ENCODE measurements around the gene FOXG1. TPM values are rescaled to one million over a fixed set of nuclear protein-coding genes. Genes with fewer than 3 reads are reported as not detected.

FOXG1 gene
- total and polyA plus RNA-seq, 9 of the 15 experiments (the other 6 are each of a cell fraction or from before 2014, with no cell fraction given) = 0.56 to 3.7 (median 0.85) TPM

GRCh38 chr14:28766469-28766955, at the start of gene FOXG1 (continued):
- TF ChIP-seq, protein P1, sequence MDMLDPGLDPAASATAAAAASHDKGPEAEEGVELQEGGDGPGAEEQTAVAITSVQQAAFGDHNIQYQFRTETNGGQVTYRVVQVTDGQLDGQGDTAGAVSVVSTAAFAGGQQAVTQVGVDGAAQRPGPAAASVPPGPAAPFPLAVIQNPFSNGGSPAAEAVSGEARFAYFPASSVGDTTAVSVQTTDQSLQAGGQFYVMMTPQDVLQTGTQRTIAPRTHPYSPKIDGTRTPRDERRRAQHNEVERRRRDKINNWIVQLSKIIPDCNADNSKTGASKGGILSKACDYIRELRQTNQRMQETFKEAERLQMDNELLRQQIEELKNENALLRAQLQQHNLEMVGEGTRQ (CRISPR knock-in tag; IDR thresholded peaks at IDR 0.05) = no peak
- TF ChIP-seq BRF1 (IDR thresholded peaks at IDR 0.05; ENCODE audit: borderline replicate concordance, extremely low read depth, insufficient read length) (no peak), ZBED1 (IDR thresholded peaks at IDR 0.05) (no peak), FUS (optimal IDR thresholded peaks at IDR 0.05; ENCODE audit: low read depth, low read length) (no peak), ZNF408 (CRISPR knock-in tag; IDR thresholded peaks at IDR 0.05; ENCODE audit: low read depth) (no peak), ZNF609 (CRISPR knock-in tag; IDR thresholded peaks at IDR 0.05; ENCODE audit: borderline replicate concordance) (no peak), DPF2 (IDR thresholded peaks at IDR 0.05) (0 out of 2 replicates have a peak, but pooled peaks have one; percentile 4), TCF3 (CRISPR knock-in tag; IDR thresholded peaks at IDR 0.05) (no peak), IRF2 (CRISPR knock-in tag; IDR thresholded peaks at IDR 0.05) (no peak), NFRKB (IDR thresholded peaks at IDR 0.05; ENCODE audit: low read depth) (no peak), POLR2H (tag; IDR thresholded peaks at IDR 0.05; ENCODE audit: low read depth) (0 out of 2 replicates have a peak, but pooled peaks have one; percentile 34), ZNF780A (CRISPR knock-in tag; IDR thresholded peaks at IDR 0.05) (no peak), ETV1 (tag; conservative IDR thresholded peaks at IDR 0.05; ENCODE audit: low read depth) (no peak; the same call in 1 of the 2 replicates)
- TF ChIP-seq, protein P2, sequence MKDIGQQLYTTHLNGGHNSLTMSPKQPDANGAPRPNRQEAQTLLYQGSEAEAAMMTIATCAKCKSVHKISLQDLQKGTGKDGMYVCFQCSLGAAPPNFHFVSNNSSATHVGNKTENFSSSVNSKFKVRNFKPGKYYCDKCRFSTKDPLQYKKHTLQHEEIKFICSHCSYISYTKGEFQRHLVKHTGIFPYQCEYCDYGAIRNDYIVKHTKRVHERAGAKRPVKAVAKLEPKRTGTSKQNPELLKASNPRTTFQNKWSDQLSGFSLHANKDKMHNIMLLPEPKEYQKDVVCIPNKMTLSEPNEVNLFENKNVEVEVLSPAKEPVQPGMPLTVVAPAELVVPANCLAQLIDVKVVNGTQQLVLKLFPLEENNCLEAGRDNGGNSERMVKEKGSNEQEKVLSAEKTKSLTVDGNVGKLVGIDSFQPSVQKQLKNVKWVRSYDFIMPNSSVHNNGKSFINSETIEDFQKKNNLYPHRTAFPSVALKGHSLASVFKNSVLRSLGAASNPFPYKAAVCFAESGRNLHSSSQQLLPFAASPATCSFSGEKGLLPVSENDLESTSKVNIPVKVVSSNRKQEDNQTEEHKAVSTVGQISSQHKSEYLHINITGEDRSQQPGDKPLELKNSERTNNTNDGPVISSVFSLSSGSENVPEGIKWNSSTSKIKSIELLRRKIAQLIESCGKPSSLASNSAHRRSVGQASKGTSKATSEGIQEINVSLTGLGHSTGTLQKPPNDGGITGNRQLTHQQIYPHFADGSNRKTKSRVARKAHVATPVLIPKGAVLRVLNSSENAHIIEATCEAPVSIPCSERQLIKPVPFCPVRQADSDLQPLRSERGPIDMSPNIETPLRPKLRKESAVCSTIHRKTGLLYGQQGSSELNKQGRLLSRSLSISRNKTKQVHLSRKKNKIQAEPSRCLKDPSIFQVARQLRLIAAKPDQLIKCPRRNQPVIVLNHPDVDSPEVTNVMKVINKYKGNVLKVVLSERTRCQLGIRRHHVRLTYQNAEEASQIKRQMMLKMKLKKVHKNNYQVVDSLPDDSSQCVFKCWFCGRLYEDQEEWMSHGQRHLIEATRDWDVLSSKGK (CRISPR knock-in tag; IDR thresholded peaks at IDR 0.05) = no peak
- TF ChIP-seq, protein P3, sequence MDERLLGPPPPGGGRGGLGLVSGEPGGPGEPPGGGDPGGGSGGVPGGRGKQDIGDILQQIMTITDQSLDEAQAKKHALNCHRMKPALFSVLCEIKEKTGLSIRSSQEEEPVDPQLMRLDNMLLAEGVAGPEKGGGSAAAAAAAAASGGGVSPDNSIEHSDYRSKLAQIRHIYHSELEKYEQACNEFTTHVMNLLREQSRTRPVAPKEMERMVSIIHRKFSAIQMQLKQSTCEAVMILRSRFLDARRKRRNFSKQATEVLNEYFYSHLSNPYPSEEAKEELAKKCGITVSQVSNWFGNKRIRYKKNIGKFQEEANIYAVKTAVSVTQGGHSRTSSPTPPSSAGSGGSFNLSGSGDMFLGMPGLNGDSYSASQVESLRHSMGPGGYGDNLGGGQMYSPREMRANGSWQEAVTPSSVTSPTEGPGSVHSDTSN (CRISPR knock-in tag; IDR thresholded peaks at IDR 0.05; ENCODE audit: low read depth) = no peak
- TF ChIP-seq, protein P3 (tag; conservative IDR thresholded peaks at IDR 0.05; ENCODE audit: low read depth) = no peak
